ENCODE data around the gene PPFIA3. TPM values are rescaled to one million over a fixed set of nuclear protein-coding genes. Genes with fewer than 3 reads are reported as not detected.

PPFIA3 gene
- total RNA-seq, 1 experiment from 2014 or later = 27.3 TPM

DNA sequence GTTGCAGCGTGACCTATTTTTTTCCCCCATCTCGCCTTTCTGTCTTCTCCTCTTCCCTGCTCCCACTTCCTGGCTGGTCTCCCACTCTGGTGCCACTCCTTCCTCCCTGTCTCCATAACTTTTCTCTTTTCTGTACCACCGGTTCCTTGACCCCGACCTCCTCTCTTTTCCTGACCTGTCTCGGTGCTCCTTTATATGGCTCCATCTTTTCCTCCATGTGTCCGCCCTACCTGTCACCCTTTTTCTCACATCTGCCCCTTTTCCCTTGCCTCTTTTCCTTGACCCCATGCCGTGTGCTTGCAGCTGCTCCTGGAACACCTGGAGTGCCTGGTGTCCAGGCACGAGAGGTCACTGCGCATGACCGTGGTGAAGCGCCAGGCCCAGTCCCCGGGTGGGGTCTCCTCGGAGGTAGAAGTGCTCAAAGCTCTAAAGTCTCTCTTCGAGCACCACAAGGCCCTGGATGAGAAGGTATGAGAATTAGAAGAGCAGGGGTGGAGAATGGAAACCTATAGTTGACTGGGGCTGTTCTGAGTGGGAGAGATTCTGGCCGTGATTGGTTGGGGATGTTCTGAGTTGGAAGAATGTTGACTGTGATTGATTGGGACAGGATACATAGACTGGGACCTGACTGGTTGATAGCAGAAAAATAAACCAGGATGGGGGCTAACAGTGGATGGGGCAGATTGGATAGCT, 9.3 kb downstream of the PPFIA3 start:
- Mint-ChIP-seq H3K27ac (peak overlapping the region; percentile 29; the same call in 1 of the 2 replicates), H3K27me3 (ENCODE audit: low read depth) (peaks cover 65% of the 10 kb centered on the region), H3K4me3 (peak overlapping the region; percentile 89), H3K36me3 (peaks cover 2% of the 10 kb centered on the region; the same call in 1 of the 2 replicates), H3K4me1 (peaks cover 30% of the 10 kb centered on the region), H3K9me3 (no peaks in the 10 kb centered on the region)
- no peak for ATAC-seq
- CTCF ChIA-PET = interaction anchor here (0.9 to 9.7 kb wide), 16 partner anchors 11 to 173 kb away, joined by 3 to 118 read pairs (median 10); partner anchors contain the start of gene LIN7B
- TF ChIP-seq JAZF1 (CRISPR knock-in tag; IDR thresholded peaks at IDR 0.05) = no peak
- POLR2A ChIA-PET = interaction anchor here (1.3 to 1.5 kb wide), 2 partner anchors 18 to 20 kb away, joined by 5 read pairs; no protein-coding TSS in a partner anchor
- DNase-seq (ENCODE audit: low spot score) = no peak

DNA sequence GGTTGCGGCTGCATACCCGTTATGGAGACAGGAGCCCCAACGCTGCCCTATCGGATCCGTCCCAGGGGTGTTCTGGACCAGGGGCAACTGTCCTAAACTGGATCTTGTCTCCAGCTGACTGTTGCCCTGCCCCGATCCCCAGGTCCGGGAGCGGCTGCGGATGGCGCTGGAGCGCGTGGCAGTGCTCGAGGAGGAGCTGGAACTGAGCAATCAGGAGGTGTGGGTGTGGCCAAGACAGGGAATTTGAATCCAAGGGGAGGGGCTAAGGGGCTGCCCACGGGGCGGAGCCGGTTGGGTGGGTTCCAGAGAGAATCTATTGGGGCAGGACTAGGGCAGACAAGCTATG, 9.9 kb downstream of the PPFIA3 start:
- no peak for ATAC-seq
- no peak overlapping the region for H3K27ac Mint-ChIP-seq
- H3K4me3 Mint-ChIP-seq = peak overlapping the region; percentile 89
- H3K36me3 Mint-ChIP-seq = peaks cover 7% of the 10 kb centered on the region
- peaks cover 35% of the 10 kb centered on the region for H3K4me1 Mint-ChIP-seq
- DNase-seq (ENCODE audit: low spot score) = peak; percentile 74
- ChIA-PET POLR2A (interaction anchor here (1.3 kb wide), 1 partner anchor 17 kb away, joined by 3 read pairs; no protein-coding TSS in a partner anchor), CTCF (interaction anchor here (0.9 to 9.7 kb wide), 9 partner anchors 10 to 136 kb away, joined by 3 to 118 read pairs (median 6); partner anchors contain the start of gene RUVBL2)
- TF ChIP-seq ELF4 (CRISPR knock-in tag; IDR thresholded peaks at IDR 0.05; ENCODE audit: low read depth) = no peak
- TF ChIP-seq, protein P1, sequence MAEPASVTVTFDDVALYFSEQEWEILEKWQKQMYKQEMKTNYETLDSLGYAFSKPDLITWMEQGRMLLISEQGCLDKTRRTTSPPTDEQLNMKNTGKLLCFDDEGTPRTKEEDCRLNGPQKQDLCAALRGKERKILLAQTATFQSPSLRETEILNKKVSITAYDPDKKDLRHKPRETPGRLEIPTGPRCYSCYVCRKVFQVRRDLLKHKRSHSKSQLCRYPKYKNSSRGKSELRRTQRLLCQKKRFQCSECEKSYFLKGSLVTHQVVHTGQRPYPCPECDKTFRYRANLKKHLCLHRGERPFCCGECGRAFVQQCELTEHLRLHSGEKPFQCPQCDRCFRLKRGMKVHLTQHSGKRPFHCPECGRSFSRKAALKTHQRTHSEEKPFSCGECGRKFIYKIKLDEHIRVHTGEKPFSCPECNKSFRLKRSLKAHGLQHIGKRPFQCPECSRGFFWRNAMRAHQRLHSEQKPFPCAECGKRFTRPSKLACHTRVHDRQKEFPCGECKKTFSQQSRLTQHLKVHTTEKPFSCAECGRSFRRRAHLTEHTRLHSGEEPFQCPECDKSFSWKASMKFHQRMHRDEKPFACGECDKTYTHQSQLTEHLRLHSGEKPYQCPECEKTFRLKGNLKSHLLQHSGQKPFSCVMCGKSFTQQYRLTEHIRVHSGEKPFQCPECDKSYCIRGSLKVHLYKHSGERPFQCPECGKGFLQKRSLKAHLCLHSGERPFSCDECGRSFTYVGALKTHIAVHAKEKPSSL (CRISPR knock-in tag; conservative IDR thresholded peaks at IDR 0.05) = no peak
- peaks cover 66% of the 10 kb centered on the region for H3K27me3 Mint-ChIP-seq (ENCODE audit: low read depth)
- no peaks in the 10 kb centered on the region for H3K9me3 Mint-ChIP-seq

DNA sequence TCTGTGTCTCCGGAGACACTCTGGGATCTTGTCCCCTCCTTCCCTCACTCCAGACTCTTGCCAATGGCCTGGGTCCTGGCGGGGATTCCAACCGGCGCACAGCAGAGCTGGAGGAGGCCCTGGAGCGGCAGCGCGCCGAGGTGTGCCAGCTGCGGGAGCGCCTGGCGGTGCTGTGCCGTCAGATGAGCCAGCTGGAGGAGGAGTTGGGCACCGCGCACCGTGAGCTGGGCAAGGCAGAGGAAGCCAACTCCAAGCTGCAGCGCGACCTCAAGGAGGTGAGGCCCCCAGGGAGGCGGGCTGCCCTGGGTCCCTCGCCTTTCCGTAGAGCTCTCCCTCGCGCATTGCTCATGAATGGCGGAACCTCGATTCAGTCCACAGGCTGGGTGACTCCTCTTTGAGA, 11.0 kb downstream of the PPFIA3 start:
- Mint-ChIP-seq H3K4me1 (peaks cover 33% of the 10 kb centered on the region), H3K4me3 (no peak overlapping the region), H3K36me3 (peaks cover 15% of the 10 kb centered on the region), H3K27ac (no peak overlapping the region), H3K9me3 (no peaks in the 10 kb centered on the region), H3K27me3 (ENCODE audit: low read depth) (peaks cover 61% of the 10 kb centered on the region)
- POLR2A ChIA-PET = interaction anchor here (0.6 to 1.3 kb wide), 4 partner anchors 16 to 546 kb away, joined by 3 to 4 read pairs (median 3); no protein-coding TSS in a partner anchor
- CTCF ChIA-PET = interaction anchor here (1.0 to 9.7 kb wide), 8 partner anchors 15 to 159 kb away, joined by 3 to 118 read pairs (median 8); partner anchors contain the start of gene RUVBL2
- ATAC-seq (no peak), DNase-seq (ENCODE audit: low spot score) (no peak)
- TF ChIP-seq ZNF317 (CRISPR knock-in tag; IDR thresholded peaks at IDR 0.05; ENCODE audit: borderline replicate concordance, low read depth) (no peak), IRF2 (CRISPR knock-in tag; IDR thresholded peaks at IDR 0.05; ENCODE audit: borderline replicate concordance, low read depth) (0 out of 2 replicates have a peak, but pooled peaks have one; percentile 30)

DNA sequence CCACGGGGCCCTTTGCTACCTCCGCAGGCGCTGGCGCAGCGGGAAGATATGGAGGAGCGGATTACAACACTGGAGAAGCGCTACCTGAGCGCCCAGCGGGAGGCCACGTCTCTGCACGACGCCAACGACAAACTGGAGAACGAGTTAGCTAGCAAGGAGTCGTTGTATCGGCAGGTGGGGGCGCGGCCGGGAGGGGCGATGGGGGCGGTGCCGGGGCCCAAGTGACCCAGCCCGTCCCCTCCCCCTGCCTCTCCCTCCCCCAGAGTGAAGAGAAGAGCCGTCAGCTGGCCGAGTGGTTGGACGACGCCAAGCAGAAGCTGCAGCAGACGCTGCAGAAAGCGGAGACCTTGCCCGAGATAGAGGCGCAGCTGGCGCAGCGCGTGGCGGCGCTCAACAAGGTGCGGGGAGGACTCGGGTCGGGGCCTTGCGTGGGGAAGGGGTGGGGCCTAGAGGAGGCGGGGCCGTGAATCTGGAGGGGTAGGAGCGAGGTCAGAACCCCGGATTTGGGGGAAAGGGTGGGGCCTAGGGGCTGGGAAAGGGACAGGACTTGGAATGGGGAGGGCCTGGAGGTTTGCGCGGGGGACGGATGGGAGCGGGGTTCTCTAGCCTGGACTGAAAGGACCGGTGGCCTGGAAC, 13.7 kb downstream of the PPFIA3 start:
- CTCF ChIA-PET = interaction anchor here (0.5 to 9.7 kb wide), 12 partner anchors 13 to 173 kb away, joined by 3 to 118 read pairs (median 5); partner anchors contain the start of genes GYS1, LIN7B and RUVBL2
- POLR2A ChIA-PET = interaction anchor here (1.1 to 1.9 kb wide), 4 partner anchors 10 to 13 kb away, joined by 3 to 4 read pairs (median 3); no protein-coding TSS in a partner anchor
- Mint-ChIP-seq H3K4me1 (peaks cover 38% of the 10 kb centered on the region), H3K27ac (no peak overlapping the region), H3K27me3 (ENCODE audit: low read depth) (peaks cover 50% of the 10 kb centered on the region), H3K36me3 (peaks cover 30% of the 10 kb centered on the region), H3K4me3 (peak overlapping the region; percentile 70), H3K9me3 (no peaks in the 10 kb centered on the region)
- TF ChIP-seq ETV6 (CRISPR knock-in tag; IDR thresholded peaks at IDR 0.05) (0 out of 2 replicates have a peak, but pooled peaks have one; percentile 39), SP1 (CRISPR knock-in tag; conservative IDR thresholded peaks at IDR 0.05) (0 out of 2 replicates have a peak, but pooled peaks have one; percentile 38), TEAD4 (CRISPR knock-in tag; IDR thresholded peaks at IDR 0.05) (no peak)
- TF ChIP-seq, protein P2, sequence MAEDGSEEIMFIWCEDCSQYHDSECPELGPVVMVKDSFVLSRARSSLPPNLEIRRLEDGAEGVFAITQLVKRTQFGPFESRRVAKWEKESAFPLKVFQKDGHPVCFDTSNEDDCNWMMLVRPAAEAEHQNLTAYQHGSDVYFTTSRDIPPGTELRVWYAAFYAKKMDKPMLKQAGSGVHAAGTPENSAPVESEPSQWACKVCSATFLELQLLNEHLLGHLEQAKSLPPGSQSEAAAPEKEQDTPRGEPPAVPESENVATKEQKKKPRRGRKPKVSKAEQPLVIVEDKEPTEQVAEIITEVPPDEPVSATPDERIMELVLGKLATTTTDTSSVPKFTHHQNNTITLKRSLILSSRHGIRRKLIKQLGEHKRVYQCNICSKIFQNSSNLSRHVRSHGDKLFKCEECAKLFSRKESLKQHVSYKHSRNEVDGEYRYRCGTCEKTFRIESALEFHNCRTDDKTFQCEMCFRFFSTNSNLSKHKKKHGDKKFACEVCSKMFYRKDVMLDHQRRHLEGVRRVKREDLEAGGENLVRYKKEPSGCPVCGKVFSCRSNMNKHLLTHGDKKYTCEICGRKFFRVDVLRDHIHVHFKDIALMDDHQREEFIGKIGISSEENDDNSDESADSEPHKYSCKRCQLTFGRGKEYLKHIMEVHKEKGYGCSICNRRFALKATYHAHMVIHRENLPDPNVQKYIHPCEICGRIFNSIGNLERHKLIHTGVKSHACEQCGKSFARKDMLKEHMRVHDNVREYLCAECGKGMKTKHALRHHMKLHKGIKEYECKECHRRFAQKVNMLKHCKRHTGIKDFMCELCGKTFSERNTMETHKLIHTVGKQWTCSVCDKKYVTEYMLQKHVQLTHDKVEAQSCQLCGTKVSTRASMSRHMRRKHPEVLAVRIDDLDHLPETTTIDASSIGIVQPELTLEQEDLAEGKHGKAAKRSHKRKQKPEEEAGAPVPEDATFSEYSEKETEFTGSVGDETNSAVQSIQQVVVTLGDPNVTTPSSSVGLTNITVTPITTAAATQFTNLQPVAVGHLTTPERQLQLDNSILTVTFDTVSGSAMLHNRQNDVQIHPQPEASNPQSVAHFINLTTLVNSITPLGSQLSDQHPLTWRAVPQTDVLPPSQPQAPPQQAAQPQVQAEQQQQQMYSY (CRISPR knock-in tag; IDR thresholded peaks at IDR 0.05) = peak; percentile 63
- ATAC-seq (peak; percentile 2), DNase-seq (ENCODE audit: low spot score) (peak; percentile 70)
